HEK293 (cell line): ENCODE measurements around the gene CHCHD1.

Experiments used
- CTCF ChIA-PET: fragments of 350-600 bp; formaldehyde crosslinking; extraction: SDS; loops from one replicate; lab custom pipeline; 2021; ENCODE audit warnings: antibody characterized with exemption; lab: Yijun Ruan, JAX
- POLR2A ChIA-PET: fragments of 300-600 bp; formaldehyde crosslinking; extraction: SDS; loops from one replicate; lab custom pipeline; 2020; ENCODE audit warnings: antibody characterized with exemption, inconsistent platforms; lab: Yijun Ruan, JAX
- H3K27ac ChIP-seq: fragments of 200-500 bp; sonication (Bioruptor generic); 2 replicates; pipeline ENCODE4 v1.5.1; 2014; ENCODE audit warnings: low read depth, low read length, control low read depth, inconsistent platforms; ENCODE audit errors: extremely low read depth
- H3K36me3 ChIP-seq, 2 experiments: fragments of 200-500 bp in 1 of 2; sonication (Bioruptor generic) in 1 of 2; 1 replicate in 1 of 2; 2 replicates in 1 of 2; pipeline ENCODE4 v1.5.1; 2014 to 2017; ENCODE audit warnings: inconsistent platforms in 2 of 2, low read length in 2 of 2; ENCODE audit not compliant: control insufficient read depth in 2 of 2, insufficient read depth in 1 of 2
- H3K4me1 ChIP-seq: fragments of 200-500 bp; sonication (Bioruptor generic); 2 replicates; pipeline ENCODE4 v1.5.1; 2014; ENCODE audit warnings: mild to moderate bottlenecking, low read length, inconsistent platforms; ENCODE audit not compliant: control insufficient read depth, insufficient read depth
- H3K4me3 ChIP-seq: 2 replicates; pipeline ENCODE4 v1.5.1; 2011; ENCODE audit warnings: low read depth, mild to moderate bottlenecking, control low read depth, low read length, moderate library complexity
- H3K9me3 ChIP-seq: fragments of 200-500 bp; sonication (Bioruptor generic); 2 replicates; pipeline ENCODE4 v1.5.1; 2014; ENCODE audit warnings: low read depth, low read length, inconsistent platforms; ENCODE audit not compliant: control insufficient read depth, insufficient read depth
- GLI2 ChIP-seq: fragments of 450-650 bp; formaldehyde crosslinking; IDR thresholded peaks from 2 replicates; pipeline ENCODE4; 2017; ENCODE audit warnings: missing biosample characterization, missing genetic modification characterization, low read depth, borderline replicate concordance
- KLF1 ChIP-seq: fragments of 450-650 bp; formaldehyde crosslinking; IDR thresholded peaks from 2 replicates; pipeline ENCODE4 v1.5.1; 2016; ENCODE audit warnings: missing biosample characterization, missing genetic modification characterization
- PBX3 ChIP-seq: sonication (generic); formaldehyde crosslinking; IDR thresholded peaks from 2 replicates; pipeline ENCODE4 v1.8.1; 2022; ENCODE audit warnings: mild to moderate bottlenecking, moderate library complexity, missing genetic modification reagents
- PRDM10 ChIP-seq: fragments of 450-650 bp; formaldehyde crosslinking; IDR thresholded peaks from 2 replicates; pipeline ENCODE4 v1.5.1; 2016; ENCODE audit warnings: missing biosample characterization, missing genetic modification characterization
- PRDM4 ChIP-seq: fragments of 450-650 bp; formaldehyde crosslinking; IDR thresholded peaks from 2 replicates; pipeline ENCODE4 v1.5.1; 2017; ENCODE audit warnings: missing biosample characterization, missing genetic modification characterization
- REST ChIP-seq: fragments of 450-650 bp; formaldehyde crosslinking; IDR thresholded peaks from 2 replicates; pipeline ENCODE4 v1.5.1; 2016; ENCODE audit warnings: missing biosample characterization, missing genetic modification characterization
- SETDB1 ChIP-seq: IDR thresholded peaks from one replicate; pipeline ENCODE4 v1.6.1; 2017; ENCODE audit warnings: mild to moderate bottlenecking, low read length, moderate library complexity, mixed read lengths; ENCODE audit not compliant: insufficient read length
- ZFP3 ChIP-seq: fragments of 450-650 bp; formaldehyde crosslinking; IDR thresholded peaks from 2 replicates; pipeline ENCODE4 v1.5.1; 2016; ENCODE audit warnings: low read depth, missing biosample characterization, missing genetic modification characterization
- ZFP69B ChIP-seq: fragments of 450-650 bp; formaldehyde crosslinking; IDR thresholded peaks from 2 replicates; pipeline ENCODE4 v1.5.1; 2016; ENCODE audit warnings: missing biosample characterization, missing genetic modification characterization
- ZNF140 ChIP-seq: fragments of 450-650 bp; formaldehyde crosslinking; IDR thresholded peaks from 2 replicates; pipeline ENCODE4 v1.5.1; 2016; ENCODE audit warnings: missing biosample characterization, missing genetic modification characterization
- ZNF175 ChIP-seq: fragments of 450-650 bp; formaldehyde crosslinking; IDR thresholded peaks from 2 replicates; pipeline ENCODE4 v1.5.1; 2016; ENCODE audit warnings: missing biosample characterization, missing genetic modification characterization
- ZNF23 ChIP-seq: fragments of 450-650 bp; formaldehyde crosslinking; IDR thresholded peaks from 2 replicates; pipeline ENCODE4 v1.5.1; 2016; ENCODE audit warnings: missing biosample characterization, missing genetic modification characterization, borderline replicate concordance
- ZNF335 ChIP-seq: fragments of 450-650 bp; formaldehyde crosslinking; conservative IDR thresholded peaks from 2 replicates; pipeline ENCODE4 v1.5.1; 2016; ENCODE audit warnings: missing biosample characterization, missing genetic modification characterization
- ZNF341 ChIP-seq: fragments of 450-650 bp; formaldehyde crosslinking; IDR thresholded peaks from 2 replicates; pipeline ENCODE4; 2016; ENCODE audit warnings: low read depth, missing biosample characterization, missing genetic modification characterization
- ZNF416 ChIP-seq: fragments of 450-650 bp; formaldehyde crosslinking; IDR thresholded peaks from 2 replicates; pipeline ENCODE4 v1.5.1; 2016; ENCODE audit warnings: missing biosample characterization, missing genetic modification characterization
- ZNF473 ChIP-seq: fragments of 450-650 bp; formaldehyde crosslinking; IDR thresholded peaks from 2 replicates; pipeline ENCODE4 v1.5.1; 2017; ENCODE audit warnings: missing biosample characterization, missing genetic modification characterization
- ZNF558 ChIP-seq: fragments of 450-650 bp; formaldehyde crosslinking; IDR thresholded peaks from 2 replicates; pipeline ENCODE4 v1.5.1; 2016; ENCODE audit warnings: missing biosample characterization, missing genetic modification characterization
- ZNF600 ChIP-seq: fragments of 450-650 bp; formaldehyde crosslinking; IDR thresholded peaks from 2 replicates; pipeline ENCODE4 v1.5.1; 2016; ENCODE audit warnings: missing biosample characterization, missing genetic modification characterization
- ZNF654 ChIP-seq: fragments of 450-650 bp; formaldehyde crosslinking; IDR thresholded peaks from 2 replicates; pipeline ENCODE4 v1.5.1; 2016; ENCODE audit warnings: low read depth, missing biosample characterization, missing genetic modification characterization

Gene CHCHD1

GRCh38 chr10:73772281-73773151, 9.3 kb upstream of the CHCHD1 start (continued):
- TF ChIP-seq ZNF23 (tag by site-specific recombination) (no peak), REST (tag by site-specific recombination) (0 out of 2 replicates have a peak, but pooled peaks have one; percentile 48), ZNF175 (tag by site-specific recombination) (no peak), ZNF416 (tag by site-specific recombination) (no peak), SETDB1 (no peak), ZFP69B (tag by site-specific recombination) (peak; percentile 52), PBX3 (peak; percentile 15; the same call in 1 of the 2 replicates)

GRCh38 chr10:73773152-73773879, 8.5 kb upstream of the CHCHD1 start:
- Histone ChIP-seq H3K9me3 (no peaks in the 10 kb centered on the region), H3K4me3 (peak overlapping the region; percentile 75), H3K4me1 (peaks cover 4% of the 10 kb centered on the region; the same call in 1 of the 2 replicates), H3K36me3 (peaks cover 26 to 72% of the 10 kb centered on the region in 2 experiments; a peak in 2 of 3 replicates), H3K27ac (peak overlapping the region; percentile 75)
- ChIA-PET POLR2A (interaction anchor here (0.8 to 4.1 kb wide), 5 partner anchors 9 to 44 kb away, joined by 4 to 60 read pairs (median 18); partner anchors contain the start of genes CHCHD1, SEC24C and ZSWIM8), CTCF (interaction anchor here (0.5 to 1.9 kb wide), 7 partner anchors 10 to 270 kb away, joined by 3 to 9 read pairs (median 3); no protein-coding TSS in a partner anchor)
- TF ChIP-seq ZNF335 (tag by site-specific recombination) (peak; percentile 9), ZNF341 (tag by site-specific recombination) (peak; percentile 82), GLI2 (no peak), ZNF558 (tag by site-specific recombination) (no peak)

- H3K4me3 ChIP-seq: peak overlapping the region; percentile 18; the same call in 1 of the 2 replicates
- H3K36me3 ChIP-seq: peaks cover 36 to 71% of the 10 kb centered on the region in 2 experiments
- H3K27ac ChIP-seq: no peak overlapping the region
- H3K9me3 ChIP-seq: no peaks in the 10 kb centered on the region
- CTCF ChIA-PET: interaction anchor here (0.6 to 1.9 kb wide), 3 partner anchors 77 to 165 kb away, joined by 3 to 9 read pairs (median 3); no protein-coding TSS in a partner anchor
- POLR2A ChIA-PET: interaction anchor here (0.7 to 1.0 kb wide), 2 partner anchors 8 to 45 kb away, joined by 3 to 4 read pairs; no protein-coding TSS in a partner anchor
- H3K4me1 ChIP-seq: peaks cover 4% of the 10 kb centered on the region; the same call in 1 of the 2 replicates
- TF ChIP-seq KLF1 (tag by site-specific recombination) (peak; percentile 42; the same call in 1 of the 2 replicates), ZFP3 (tag by site-specific recombination) (no peak), ZNF473 (no peak), ZNF600 (tag by site-specific recombination) (peak; percentile 88), ZNF140 (tag by site-specific recombination) (no peak), PRDM10 (peak; percentile 54), PRDM4 (peak; percentile 73), ZNF654 (tag by site-specific recombination) (peak; percentile 81), GLI2 (no peak)
These were observed 7.2 kb upstream of the CHCHD1 start for GRCh38 chr10:73774637-73775036.
